Naive B cell (primary cell): Measurements from ENCODE around the gene ZBTB47. TPM values are rescaled to one million over a fixed set of nuclear protein-coding genes. Genes with fewer than 3 reads are reported as not detected.

ENCODE experiments used
- ATAC-seq, 2 donors: fragments of 150-1000 bp; cut with Tn5 transposase; 2 replicates each; pipeline ENCODE4 v1.10.0; 2021; ENCODE audit warnings: low read depth in 2 of 2, mild to moderate bottlenecking in 2 of 2, moderate library complexity in 2 of 2
- DNase-seq: peaks from one replicate; pipeline ENCODE4 v3.0.0; 2022
- H3K27ac Mint-ChIP-seq, 6 donors: one replicate each; pipeline ENCODE4 v1.8.0; 2020 to 2022; ENCODE audit warnings: mild to moderate bottlenecking in 6 of 6, mixed read lengths in 6 of 6, moderate library complexity in 5 of 6, inconsistent platforms in 2 of 6
- H3K27me3 Mint-ChIP-seq, 3 donors: one replicate each; pipeline ENCODE4 v1.8.0; 2021 to 2022; ENCODE audit warnings: mixed read lengths in 3 of 3, mild to moderate bottlenecking in 1 of 3
- H3K36me3 Mint-ChIP-seq, 2 donors: one replicate each; pipeline ENCODE4 v1.8.0; 2020 to 2022; ENCODE audit warnings: mixed read lengths in 2 of 2, inconsistent platforms in 1 of 2, mild to moderate bottlenecking in 1 of 2
- H3K4me1 Mint-ChIP-seq, 3 donors: one replicate each; pipeline ENCODE4 v1.8.0; 2020 to 2022; ENCODE audit warnings: mixed read lengths in 3 of 3, inconsistent platforms in 1 of 3, mild to moderate bottlenecking in 1 of 3, moderate library complexity in 1 of 3
- H3K4me3 Mint-ChIP-seq, 8 donors: one replicate each; pipeline ENCODE4 v1.8.0; 2020 to 2022; ENCODE audit warnings: mild to moderate bottlenecking in 8 of 8, mixed read lengths in 8 of 8, moderate library complexity in 8 of 8, inconsistent platforms in 2 of 8
- H3K9me3 Mint-ChIP-seq, 7 donors: one replicate each; pipeline ENCODE4 v1.8.0; 2020 to 2022; ENCODE audit warnings: mixed read lengths in 7 of 7, mild to moderate bottlenecking in 5 of 7, inconsistent platforms in 2 of 7, moderate library complexity in 1 of 7
- polyA plus RNA-seq, 6 donors: library from polyadenylated mRNA; unstranded; fragments of 300-500 nt; fragmentation: Illumina TruSeq; gene quantifications; one replicate each; pipeline ENCODE4 v1.2.3, GENCODE V29; 2021; ENCODE audit warnings: low read depth in 6 of 6

Gene ZBTB47
- polyA plus RNA-seq, 6 donors from 2014 or later = not detected

GRCh38 chr3:42685891-42686820 is 32.7 kb downstream of the ZBTB47 start:
- Mint-ChIP-seq H3K27ac (no peak overlapping the region), H3K36me3 (no peaks in the 10 kb centered on the region), H3K9me3 (no peaks in the 10 kb centered on the region), H3K4me1 (peaks cover 0 to 2% (median 0%) of the 10 kb centered on the region in 3 donors), H3K4me3 (no peak overlapping the region), H3K27me3 (peaks cover 12 to 47% (median 30%) of the 10 kb centered on the region in 3 donors)
- no peak for ATAC-seq
- DNase-seq = no peak

GRCh38 chr3:42686832-42687650 is 33.5 kb downstream of the ZBTB47 start:
- H3K36me3 Mint-ChIP-seq = no peaks in the 10 kb centered on the region
- peaks cover 0 to 2% (median 0%) of the 10 kb centered on the region in 3 donors for H3K4me1 Mint-ChIP-seq
- DNase-seq = no peak
- peaks cover 8 to 47% (median 30%) of the 10 kb centered on the region in 3 donors for H3K27me3 Mint-ChIP-seq
- no peak for ATAC-seq
- no peaks in the 10 kb centered on the region for H3K9me3 Mint-ChIP-seq
- H3K27ac Mint-ChIP-seq = no peak overlapping the region
- H3K4me3 Mint-ChIP-seq = no peak overlapping the region

- ATAC-seq (no peak), DNase-seq (no peak)
- peaks cover 0 to 2% (median 0%) of the 10 kb centered on the region in 3 donors for H3K4me1 Mint-ChIP-seq
- H3K27me3 Mint-ChIP-seq = peaks cover 8 to 42% (median 23%) of the 10 kb centered on the region in 3 donors
- H3K4me3 Mint-ChIP-seq = no peak overlapping the region
- no peaks in the 10 kb centered on the region for H3K9me3 Mint-ChIP-seq
- no peaks in the 10 kb centered on the region for H3K36me3 Mint-ChIP-seq
- H3K27ac Mint-ChIP-seq = no peak overlapping the region
Observed at GRCh38 chr3:42688016-42688415, 34.5 kb downstream of the ZBTB47 start.

DNA sequence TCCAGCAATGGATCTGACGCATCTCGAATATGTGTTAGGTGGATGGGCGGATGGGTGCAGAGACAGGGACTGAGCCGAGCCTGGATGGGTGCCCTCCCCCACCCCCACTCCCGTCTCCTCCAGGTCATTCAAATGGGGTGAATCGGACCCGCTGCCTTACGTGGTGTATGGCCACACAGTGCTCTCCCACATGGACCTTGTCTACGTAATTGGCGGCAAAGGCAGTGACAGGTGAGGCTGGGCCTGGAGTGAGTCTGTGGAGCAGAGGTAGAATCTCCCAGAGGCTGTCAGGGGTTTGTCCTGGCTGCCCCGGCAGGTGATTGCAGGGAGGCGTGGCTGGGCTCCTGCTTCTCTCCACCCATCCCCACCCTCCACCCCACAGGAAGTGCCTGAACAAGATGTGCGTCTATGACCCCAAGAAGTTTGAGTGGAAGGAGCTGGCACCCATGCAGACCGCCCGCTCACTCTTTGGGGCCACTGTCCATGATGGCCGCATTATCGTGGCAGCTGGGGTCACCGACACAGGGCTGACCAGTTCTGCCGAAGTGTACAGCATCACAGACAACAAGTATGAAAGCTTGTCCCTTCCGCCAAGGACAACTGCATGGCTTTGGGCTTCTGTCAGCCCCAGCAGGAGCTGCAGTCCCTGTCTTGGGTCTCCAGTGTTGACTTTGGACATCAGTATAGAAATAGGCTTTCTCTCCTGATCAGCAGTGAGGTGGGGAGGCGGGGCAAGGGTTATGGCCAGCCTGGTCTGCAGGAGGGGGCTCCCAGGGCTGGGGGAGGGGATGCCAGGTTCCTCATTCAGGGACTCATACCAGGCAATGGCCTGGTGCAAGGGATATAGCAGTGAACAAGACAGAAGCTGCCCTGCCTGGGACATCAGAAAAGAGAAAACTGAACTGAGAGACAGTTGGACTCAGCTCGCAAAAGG is 35.3 kb downstream of the ZBTB47 start:
- H3K27me3 Mint-ChIP-seq = peaks cover 8 to 37% (median 19%) of the 10 kb centered on the region in 3 donors
- DNase-seq (no peak), ATAC-seq (no peak)
- no peaks in the 10 kb centered on the region for H3K36me3 Mint-ChIP-seq
- H3K4me1 Mint-ChIP-seq = peaks cover 0 to 2% (median 0%) of the 10 kb centered on the region in 3 donors
- no peaks in the 10 kb centered on the region for H3K9me3 Mint-ChIP-seq
- H3K27ac Mint-ChIP-seq = peak overlapping the region in 1 of 6 donors; percentile 39
- H3K4me3 Mint-ChIP-seq = no peak overlapping the region

DNA sequence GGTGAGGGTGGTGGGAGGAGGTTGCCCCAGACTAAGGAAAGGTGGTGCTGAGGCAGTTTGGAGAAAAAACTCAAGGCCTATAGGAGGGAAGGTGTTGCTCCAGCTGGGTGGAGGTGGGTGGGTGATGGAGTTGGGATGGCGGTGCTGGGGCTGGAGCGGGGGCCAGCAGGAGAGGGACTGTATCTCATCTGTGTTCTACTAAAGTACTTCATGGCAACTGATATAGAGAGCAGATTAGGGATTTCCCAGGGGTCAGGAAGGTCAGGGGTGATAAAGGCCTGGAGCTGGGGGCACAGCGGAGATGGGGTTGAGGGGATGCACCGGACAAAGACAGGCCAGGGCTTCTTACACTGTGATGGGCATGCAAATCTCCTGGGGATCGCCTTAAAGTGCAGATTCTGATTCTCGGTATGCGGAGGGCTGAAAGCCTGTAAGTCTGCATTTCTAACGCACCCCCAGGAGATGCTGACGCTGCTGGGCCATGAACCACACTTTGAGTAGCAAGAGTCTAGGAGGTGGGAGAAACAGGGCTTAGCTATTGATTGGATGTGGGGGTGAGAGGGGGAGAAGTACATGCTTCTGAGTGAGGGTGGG is 36.0 kb downstream of the ZBTB47 start:
- peaks cover 6 to 37% (median 19%) of the 10 kb centered on the region in 3 donors for H3K27me3 Mint-ChIP-seq
- H3K36me3 Mint-ChIP-seq = no peaks in the 10 kb centered on the region
- no peaks in the 10 kb centered on the region for H3K9me3 Mint-ChIP-seq
- peaks cover 0 to 2% (median 0%) of the 10 kb centered on the region in 3 donors for H3K4me1 Mint-ChIP-seq
- peak overlapping the region in 1 of 6 donors; percentile 3 for H3K27ac Mint-ChIP-seq
- H3K4me3 Mint-ChIP-seq = no peak overlapping the region
- no peak for ATAC-seq
- no peak for DNase-seq

DNA sequence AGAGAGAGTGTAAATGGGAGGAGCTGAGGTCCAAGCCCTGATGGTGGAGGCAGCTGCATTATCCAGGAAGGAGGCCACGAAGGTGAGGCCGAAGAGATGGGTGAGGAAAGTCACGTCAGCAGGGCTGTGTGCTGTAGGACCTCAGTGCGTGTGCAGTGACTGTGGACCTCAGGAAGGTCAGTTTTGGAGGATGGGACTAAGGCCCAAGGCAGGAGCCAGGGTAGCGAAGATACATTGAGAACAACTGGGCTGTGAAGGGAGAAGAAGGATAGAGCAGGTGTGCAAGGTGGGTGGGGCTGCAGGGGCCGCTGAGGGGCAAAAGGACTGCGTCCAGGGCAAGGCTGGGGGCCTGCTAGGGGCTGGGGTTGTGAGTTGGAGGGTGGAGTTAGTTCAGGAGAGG is 36.7 kb downstream of the ZBTB47 start:
- ATAC-seq (no peak), DNase-seq (no peak)
- H3K9me3 Mint-ChIP-seq = no peaks in the 10 kb centered on the region
- peaks cover 0 to 2% (median 0%) of the 10 kb centered on the region in 3 donors for H3K4me1 Mint-ChIP-seq
- peak overlapping the region in 1 of 8 donors; percentile 23 for H3K4me3 Mint-ChIP-seq
- H3K27ac Mint-ChIP-seq = no peak overlapping the region
- no peaks in the 10 kb centered on the region for H3K36me3 Mint-ChIP-seq
- H3K27me3 Mint-ChIP-seq = peaks cover 0 to 31% (median 19%) of the 10 kb centered on the region in 3 donors

GRCh38 chr3:42690766-42691680 is 37.5 kb downstream of the ZBTB47 start:
- H3K4me3 Mint-ChIP-seq = no peak overlapping the region
- DNase-seq (no peak), ATAC-seq (no peak)
- H3K27me3 Mint-ChIP-seq = peaks cover 0 to 23% (median 13%) of the 10 kb centered on the region in 3 donors
- no peaks in the 10 kb centered on the region for H3K36me3 Mint-ChIP-seq
- H3K4me1 Mint-ChIP-seq = no peaks in the 10 kb centered on the region
- H3K27ac Mint-ChIP-seq = no peak overlapping the region
- H3K9me3 Mint-ChIP-seq = no peaks in the 10 kb centered on the region

DNA sequence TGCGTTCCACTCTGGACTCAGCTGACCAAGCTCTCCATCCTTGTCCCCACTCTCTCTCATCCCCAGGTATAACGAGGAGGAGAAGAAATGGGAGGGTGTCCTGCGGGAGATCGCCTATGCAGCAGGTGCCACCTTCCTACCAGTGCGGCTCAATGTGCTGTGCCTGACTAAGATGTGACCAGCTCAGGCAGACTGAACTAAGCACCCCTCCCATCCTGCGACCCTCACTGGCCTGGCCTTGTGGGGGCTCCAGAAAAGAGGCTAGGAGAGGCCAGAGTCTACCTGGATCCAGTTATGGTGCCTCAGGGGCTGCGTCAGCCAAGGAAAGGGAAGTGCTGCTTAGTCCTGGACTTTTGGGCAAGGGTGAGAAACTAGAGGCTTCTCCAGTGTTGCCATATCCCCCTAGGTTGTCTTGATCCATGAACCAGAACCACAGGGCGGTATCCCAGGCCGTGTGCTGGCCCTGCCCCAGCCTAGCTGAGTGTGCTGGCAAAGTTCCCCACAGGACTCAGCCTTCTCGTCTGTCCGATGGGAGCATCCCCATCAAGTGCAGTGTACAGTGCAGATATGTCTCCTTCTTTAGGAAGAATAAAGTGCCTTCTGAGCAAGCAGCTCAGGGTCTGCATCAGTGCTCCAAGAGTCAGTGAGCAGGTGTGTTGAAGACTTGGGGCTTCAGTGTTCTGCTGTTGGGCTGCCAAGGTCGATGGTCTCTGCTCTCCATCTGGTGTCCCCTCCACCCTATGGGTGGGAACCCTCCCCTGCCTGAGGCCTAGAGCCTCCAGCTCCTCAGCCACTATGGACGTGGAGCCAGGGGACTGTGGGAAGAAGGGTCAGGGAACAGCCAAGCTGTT is 38.5 kb downstream of the ZBTB47 start:
- DNase-seq (no peak), ATAC-seq (no peak)
- Mint-ChIP-seq H3K4me1 (no peaks in the 10 kb centered on the region), H3K9me3 (no peaks in the 10 kb centered on the region), H3K4me3 (no peak overlapping the region), H3K36me3 (no peaks in the 10 kb centered on the region), H3K27ac (no peak overlapping the region), H3K27me3 (peaks cover 0 to 12% (median 11%) of the 10 kb centered on the region in 3 donors)

DNA sequence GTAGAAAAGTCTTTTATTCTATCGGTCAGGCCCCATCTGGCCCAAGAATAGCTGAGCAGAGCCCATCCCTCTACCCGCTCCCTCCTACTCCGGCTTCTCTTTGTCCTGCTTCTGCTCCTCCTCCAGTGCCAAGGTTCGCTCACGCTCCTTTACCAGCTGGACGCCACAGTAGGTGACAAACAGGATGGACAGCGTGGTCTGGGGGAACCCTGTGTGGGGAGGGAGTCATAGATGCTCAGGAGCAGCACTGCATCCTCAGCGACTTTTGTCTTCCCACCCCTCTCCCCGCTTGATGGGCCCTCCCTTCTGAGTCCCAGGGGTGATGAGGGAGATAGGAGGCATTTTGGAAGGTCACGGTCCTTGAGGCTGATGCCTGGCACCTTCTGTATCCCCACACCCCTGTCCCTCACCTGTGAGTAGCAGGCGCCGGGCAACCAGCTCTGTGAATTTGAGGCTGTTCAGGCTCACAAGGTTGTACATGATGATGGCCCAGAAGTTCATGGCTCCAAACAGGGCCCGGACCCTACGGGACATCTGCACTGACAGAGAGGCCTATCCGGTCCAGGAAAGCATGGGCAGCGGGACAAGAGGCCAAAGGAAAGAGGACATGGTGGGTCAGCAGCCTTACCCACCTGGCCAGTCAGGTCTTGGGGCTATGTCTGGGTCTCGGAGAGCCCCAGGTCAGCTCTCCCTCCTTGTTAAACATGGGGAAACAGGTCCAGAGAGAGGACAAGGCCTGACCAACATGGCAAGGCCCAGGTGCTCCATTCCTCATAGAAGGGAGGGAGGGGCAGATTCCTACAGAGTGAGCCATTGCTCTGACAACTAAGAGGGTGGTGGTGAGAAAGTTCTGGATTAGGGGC is 39.4 kb downstream of the ZBTB47 start:
- Mint-ChIP-seq H3K9me3 (no peaks in the 10 kb centered on the region), H3K4me1 (no peaks in the 10 kb centered on the region), H3K27ac (peak overlapping the region in 1 of 6 donors; percentile 23), H3K27me3 (peaks cover 0 to 11% (median 10%) of the 10 kb centered on the region in 3 donors), H3K36me3 (no peaks in the 10 kb centered on the region), H3K4me3 (no peak overlapping the region)
- no peak for ATAC-seq
- DNase-seq = no peak

GRCh38 chr3:42693530-42693930 is 40.0 kb downstream of the ZBTB47 start:
- no peak overlapping the region for H3K27ac Mint-ChIP-seq
- DNase-seq = no peak
- ATAC-seq = no peak
- no peaks in the 10 kb centered on the region for H3K36me3 Mint-ChIP-seq
- no peaks in the 10 kb centered on the region for H3K4me1 Mint-ChIP-seq
- no peak overlapping the region for H3K4me3 Mint-ChIP-seq
- peaks cover 0 to 11% (median 10%) of the 10 kb centered on the region in 3 donors for H3K27me3 Mint-ChIP-seq
- H3K9me3 Mint-ChIP-seq = no peaks in the 10 kb centered on the region
